Mucosa of stomach (tissue), 1 donor: Measurements from ENCODE around the gene CDKN1C.
A peak's percentile ranks its signal among the peaks of the same experiment; 100 is the strongest.

Source experiments
- H3K27me3 ChIP-seq: one replicate; pipeline ENCODE4 v1.7.0; 2013; ENCODE audit warnings: mild to moderate bottlenecking, low read length; ENCODE audit not compliant: control insufficient read depth, insufficient read depth
- H3K36me3 ChIP-seq: one replicate; pipeline ENCODE4 v1.7.0; 2013; ENCODE audit warnings: low read length; ENCODE audit not compliant: control insufficient read depth, insufficient read depth
- H3K4me1 ChIP-seq: one replicate; pipeline ENCODE4 v1.7.0; 2013; ENCODE audit warnings: mild to moderate bottlenecking, low read length; ENCODE audit not compliant: control insufficient read depth, insufficient read depth
- H3K4me3 ChIP-seq: one replicate; pipeline ENCODE4 v1.7.0; 2013; ENCODE audit warnings: low read length
- H3K9ac ChIP-seq: one replicate; pipeline ENCODE4 v1.7.0; 2013; ENCODE audit warnings: mild to moderate bottlenecking, low read length, moderate library complexity
- H3K9me3 ChIP-seq: one replicate; pipeline ENCODE4 v1.7.0; 2013; ENCODE audit warnings: mild to moderate bottlenecking, low read length, moderate library complexity; ENCODE audit not compliant: control insufficient read depth
- donor health status: Pancreatic carcinoma.

The CDKN1C gene

GRCh38 chr11:2920343-2920742 is 34.8 kb upstream of the CDKN1C start:
- Histone ChIP-seq H3K9me3 (no peaks in the 10 kb centered on the region), H3K27me3 (no peaks in the 10 kb centered on the region), H3K36me3 (no peaks in the 10 kb centered on the region), H3K4me1 (peaks cover 17% of the 10 kb centered on the region), H3K4me3 (no peak overlapping the region), H3K9ac (no peak overlapping the region)

- H3K9ac ChIP-seq, result no peak overlapping the region
- H3K9me3 ChIP-seq, result no peaks in the 10 kb centered on the region
- H3K4me3 ChIP-seq, result no peak overlapping the region
- no peaks in the 10 kb centered on the region for H3K27me3 ChIP-seq
- H3K4me1 ChIP-seq, result peaks cover 12% of the 10 kb centered on the region
- H3K36me3 ChIP-seq, result no peaks in the 10 kb centered on the region
These were observed 34.3 kb upstream of the CDKN1C start for GRCh38 chr11:2919837-2920236.

GRCh38 chr11:2919188-2919587 is 33.6 kb upstream of the CDKN1C start:
- Histone ChIP-seq H3K4me1 (peaks cover 10% of the 10 kb centered on the region), H3K36me3 (no peaks in the 10 kb centered on the region), H3K9me3 (no peaks in the 10 kb centered on the region), H3K4me3 (no peak overlapping the region), H3K9ac (no peak overlapping the region), H3K27me3 (no peaks in the 10 kb centered on the region)

GRCh38 chr11:2917842-2918490 is 32.4 kb upstream of the CDKN1C start:
- Histone ChIP-seq H3K9me3 (no peaks in the 10 kb centered on the region), H3K27me3 (no peaks in the 10 kb centered on the region), H3K4me1 (peaks cover 17% of the 10 kb centered on the region), H3K36me3 (no peaks in the 10 kb centered on the region), H3K9ac (no peak overlapping the region), H3K4me3 (no peak overlapping the region)

GRCh38 chr11:2916892-2917645 is 31.5 kb upstream of the CDKN1C start:
- Histone ChIP-seq H3K36me3 (no peaks in the 10 kb centered on the region), H3K27me3 (no peaks in the 10 kb centered on the region)

GRCh38 chr11:2916114-2916891 is 30.7 kb upstream of the CDKN1C start:
- Histone ChIP-seq H3K4me3 (no peak overlapping the region), H3K9me3 (no peaks in the 10 kb centered on the region), H3K27me3 (no peaks in the 10 kb centered on the region), H3K9ac (no peak overlapping the region), H3K4me1 (peaks cover 32% of the 10 kb centered on the region), H3K36me3 (no peaks in the 10 kb centered on the region)

More at GRCh38 chr11:2916892-2917645, 31.5 kb upstream of the CDKN1C start:
- H3K9ac ChIP-seq, result no peak overlapping the region
- no peaks in the 10 kb centered on the region for H3K9me3 ChIP-seq
- H3K4me3 ChIP-seq, result no peak overlapping the region
- peaks cover 24% of the 10 kb centered on the region for H3K4me1 ChIP-seq

- H3K4me3 ChIP-seq, result no peak overlapping the region
- H3K9me3 ChIP-seq, result no peaks in the 10 kb centered on the region
- no peak overlapping the region for H3K9ac ChIP-seq
- H3K36me3 ChIP-seq, result no peaks in the 10 kb centered on the region
- H3K4me1 ChIP-seq, result peaks cover 40% of the 10 kb centered on the region
- H3K27me3 ChIP-seq, result no peaks in the 10 kb centered on the region
These were observed 29.9 kb upstream of the CDKN1C start for GRCh38 chr11:2915473-2915872.

- H3K4me3 ChIP-seq, result no peak overlapping the region
- H3K9me3 ChIP-seq, result no peaks in the 10 kb centered on the region
- H3K4me1 ChIP-seq, result peaks cover 40% of the 10 kb centered on the region
- no peak overlapping the region for H3K9ac ChIP-seq
- H3K27me3 ChIP-seq, result no peaks in the 10 kb centered on the region
- H3K36me3 ChIP-seq, result no peaks in the 10 kb centered on the region
These were observed 29.1 kb upstream of the CDKN1C start for GRCh38 chr11:2914455-2915195.

GRCh38 chr11:2913776-2914175 is 28.2 kb upstream of the CDKN1C start:
- Histone ChIP-seq H3K4me1 (peaks cover 40% of the 10 kb centered on the region), H3K27me3 (no peaks in the 10 kb centered on the region), H3K36me3 (no peaks in the 10 kb centered on the region), H3K4me3 (no peak overlapping the region), H3K9me3 (no peaks in the 10 kb centered on the region), H3K9ac (no peak overlapping the region)

- Histone ChIP-seq H3K9me3 (no peaks in the 10 kb centered on the region), H3K4me3 (no peak overlapping the region), H3K36me3 (no peaks in the 10 kb centered on the region), H3K27me3 (no peaks in the 10 kb centered on the region), H3K9ac (peak overlapping the region; percentile 58), H3K4me1 (peaks cover 40% of the 10 kb centered on the region)
These were observed 27.4 kb upstream of the CDKN1C start for GRCh38 chr11:2913019-2913431.

GRCh38 chr11:2912498-2912897 is 26.9 kb upstream of the CDKN1C start:
- Histone ChIP-seq H3K4me3 (no peak overlapping the region), H3K36me3 (no peaks in the 10 kb centered on the region), H3K9me3 (no peaks in the 10 kb centered on the region), H3K4me1 (peaks cover 40% of the 10 kb centered on the region), H3K27me3 (no peaks in the 10 kb centered on the region), H3K9ac (peak overlapping the region; percentile 69)
